Chondrocyte (in vitro differentiated cells): Measurements from ENCODE around the gene ARID5B. TPM values are rescaled to one million over a fixed set of nuclear protein-coding genes. Genes with fewer than 3 reads are reported as not detected.

Source experiments
- DNase-seq: peaks from one replicate; pipeline ENCODE4 v3.0.0; 2021; ENCODE audit warnings: mixed read lengths, low spot score
- H3K27ac Mint-ChIP-seq: one replicate; pipeline ENCODE4 v1.8.0; 2021; ENCODE audit warnings: mild to moderate bottlenecking, moderate library complexity, mixed read lengths; ENCODE audit not compliant: unreplicated experiment
- H3K27me3 Mint-ChIP-seq: 2 replicates; pipeline ENCODE4 v1.8.0; 2021; ENCODE audit warnings: low read depth, mixed read lengths
- H3K36me3 Mint-ChIP-seq: 2 replicates; pipeline ENCODE4 v1.8.0; 2021; ENCODE audit warnings: low read depth, mixed read lengths
- H3K4me1 Mint-ChIP-seq: 2 replicates; pipeline ENCODE4 v1.8.0; 2021; ENCODE audit warnings: low read depth, mild to moderate bottlenecking, mixed read lengths
- H3K4me3 Mint-ChIP-seq: one replicate; pipeline ENCODE4 v1.8.0; 2021; ENCODE audit warnings: mild to moderate bottlenecking, moderate library complexity, mixed read lengths; ENCODE audit not compliant: unreplicated experiment
- H3K9me3 Mint-ChIP-seq: 2 replicates; pipeline ENCODE4 v1.8.0; 2021; ENCODE audit warnings: low read depth, mixed read lengths
- total RNA-seq: library from RNA; stranded (reverse); gene quantifications from 3 replicates; pipeline ENCODE4 v1.2.1, GENCODE V29; 2021
- TF ChIP-seq, protein P1 (sequence below): fragments of 200-600 bp; sonication (generic); IDR thresholded peaks from 2 replicates; pipeline ENCODE4 v1.5.0; 2021; ENCODE audit warnings: antibody characterized with exemption, mild to moderate bottlenecking, moderate library complexity

ARID5B gene
- total RNA-seq, 1 donor from 2014 or later = 93.6 TPM

DNA sequence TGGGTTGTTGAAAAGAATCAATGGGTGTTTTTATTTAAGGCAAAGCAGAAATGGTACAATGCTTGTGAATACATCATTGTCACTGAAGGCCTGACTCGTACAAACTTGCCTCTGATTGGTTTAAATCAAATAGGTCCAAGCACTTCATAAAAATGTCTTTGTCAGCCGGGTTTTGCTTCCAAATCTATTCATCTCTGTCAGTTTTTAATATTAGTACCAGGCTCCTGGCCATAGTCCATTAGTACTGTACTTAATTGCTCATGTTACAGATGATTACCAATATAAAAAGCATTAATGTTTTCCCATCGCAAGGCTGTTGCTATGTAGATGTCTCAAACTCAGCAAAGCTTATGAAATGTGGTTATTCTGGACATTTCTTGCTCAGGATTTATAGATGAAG lies 171.9 kb downstream of the ARID5B start:
- Mint-ChIP-seq H3K36me3 (peaks cover 58% of the 10 kb centered on the region), H3K27me3 (no peaks in the 10 kb centered on the region), H3K9me3 (no peaks in the 10 kb centered on the region), H3K4me3 (no peak overlapping the region), H3K4me1 (peaks cover 84% of the 10 kb centered on the region), H3K27ac (peak overlapping the region; percentile 62)
- no peak for DNase-seq
- TF ChIP-seq, protein P1, sequence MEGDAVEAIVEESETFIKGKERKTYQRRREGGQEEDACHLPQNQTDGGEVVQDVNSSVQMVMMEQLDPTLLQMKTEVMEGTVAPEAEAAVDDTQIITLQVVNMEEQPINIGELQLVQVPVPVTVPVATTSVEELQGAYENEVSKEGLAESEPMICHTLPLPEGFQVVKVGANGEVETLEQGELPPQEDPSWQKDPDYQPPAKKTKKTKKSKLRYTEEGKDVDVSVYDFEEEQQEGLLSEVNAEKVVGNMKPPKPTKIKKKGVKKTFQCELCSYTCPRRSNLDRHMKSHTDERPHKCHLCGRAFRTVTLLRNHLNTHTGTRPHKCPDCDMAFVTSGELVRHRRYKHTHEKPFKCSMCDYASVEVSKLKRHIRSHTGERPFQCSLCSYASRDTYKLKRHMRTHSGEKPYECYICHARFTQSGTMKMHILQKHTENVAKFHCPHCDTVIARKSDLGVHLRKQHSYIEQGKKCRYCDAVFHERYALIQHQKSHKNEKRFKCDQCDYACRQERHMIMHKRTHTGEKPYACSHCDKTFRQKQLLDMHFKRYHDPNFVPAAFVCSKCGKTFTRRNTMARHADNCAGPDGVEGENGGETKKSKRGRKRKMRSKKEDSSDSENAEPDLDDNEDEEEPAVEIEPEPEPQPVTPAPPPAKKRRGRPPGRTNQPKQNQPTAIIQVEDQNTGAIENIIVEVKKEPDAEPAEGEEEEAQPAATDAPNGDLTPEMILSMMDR = no peak

DNA sequence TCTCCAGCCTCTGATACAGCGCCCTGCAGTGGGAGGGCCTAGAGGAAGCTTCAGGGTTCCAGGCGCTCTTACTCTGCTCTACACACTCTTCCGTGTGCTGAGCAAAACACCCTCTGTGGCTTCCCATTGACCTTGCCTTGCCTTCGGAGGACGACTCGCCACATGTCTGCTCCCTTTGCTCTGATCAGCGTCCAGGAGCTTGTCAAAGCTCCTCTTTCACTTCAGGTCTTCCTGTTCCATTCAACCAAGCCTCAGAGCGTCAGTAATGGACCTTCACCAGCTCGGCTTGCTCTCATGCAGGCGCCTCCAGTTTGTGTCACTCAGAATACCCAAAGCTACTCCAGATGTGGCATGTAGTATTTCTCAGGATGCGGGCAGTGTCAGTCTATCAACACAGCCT lies 173.9 kb downstream of the ARID5B start:
- peak overlapping the region; percentile 95 for H3K27ac Mint-ChIP-seq
- peaks cover 85% of the 10 kb centered on the region for H3K4me1 Mint-ChIP-seq
- H3K4me3 Mint-ChIP-seq = no peak overlapping the region
- H3K36me3 Mint-ChIP-seq = peaks cover 52% of the 10 kb centered on the region
- no peaks in the 10 kb centered on the region for H3K27me3 Mint-ChIP-seq
- TF ChIP-seq, protein P1 = no peak
- H3K9me3 Mint-ChIP-seq = no peaks in the 10 kb centered on the region
- DNase-seq = no peak

GRCh38 chr10:62075912-62076311 lies 174.4 kb downstream of the ARID5B start:
- Mint-ChIP-seq H3K27me3 (no peaks in the 10 kb centered on the region), H3K27ac (peak overlapping the region; percentile 95), H3K36me3 (peaks cover 49% of the 10 kb centered on the region), H3K9me3 (no peaks in the 10 kb centered on the region), H3K4me3 (no peak overlapping the region), H3K4me1 (peaks cover 90% of the 10 kb centered on the region)
- no peak for DNase-seq
- TF ChIP-seq, protein P1 = no peak

GRCh38 chr10:62076891-62077290 lies 175.4 kb downstream of the ARID5B start:
- TF ChIP-seq, protein P1 = peak; percentile 40
- Mint-ChIP-seq H3K27me3 (no peaks in the 10 kb centered on the region), H3K27ac (peak overlapping the region; percentile 95), H3K4me1 (peaks cover 92% of the 10 kb centered on the region), H3K36me3 (peaks cover 39% of the 10 kb centered on the region), H3K9me3 (no peaks in the 10 kb centered on the region), H3K4me3 (peak overlapping the region; percentile 41)
- no peak for DNase-seq

GRCh38 chr10:62077330-62078015 lies 176.0 kb downstream of the ARID5B start:
- Mint-ChIP-seq H3K36me3 (peaks cover 35% of the 10 kb centered on the region), H3K9me3 (no peaks in the 10 kb centered on the region), H3K4me1 (peaks cover 95% of the 10 kb centered on the region), H3K27ac (peak overlapping the region; percentile 95), H3K4me3 (no peak overlapping the region), H3K27me3 (no peaks in the 10 kb centered on the region)
- DNase-seq = no peak
- TF ChIP-seq, protein P1 = no peak
